HCT116 (cell line): ENCODE data around the gene TBC1D2B. TPM values are rescaled to one million over a fixed set of nuclear protein-coding genes. Genes with fewer than 3 reads are reported as not detected.
"Not testable (repeated sequence)": the region's sequence is repeated elsewhere in the genome, so short reads cannot be mapped to it uniquely, and the experiment has no call there.

Experiments used
- ATAC-seq: fragments of 200-7000 bp; cut with Tn5 transposase; 2 replicates; pipeline ENCODE4 v1.9.1; 2020; ENCODE audit warnings: mild to moderate bottlenecking, moderate library complexity
- BruUV-seq: library from RNA; stranded (reverse); fragments of 400-500 nt; replicated peaks from 2 replicates; lab custom pipeline; 2021; lab: Mats Ljungman, UMichigan
- CTCF ChIA-PET: fragments of 300-600 bp; sonication (Branson Sonifier 250); formaldehyde crosslinking; loops from one replicate; lab custom pipeline; 2021; ENCODE audit warnings: antibody characterized with exemption; lab: Charles Lee
- POLR2A ChIA-PET: fragments of 300-600, 350-600 bp; sonication (Branson Sonifier 250); formaldehyde crosslinking; loops from one replicate; lab custom pipeline; 2021; ENCODE audit warnings: antibody characterized with exemption; lab: Charles Lee
- RAD21 ChIA-PET, 2 experiments: fragments of 300-600 bp; sonication (Branson Sonifier 250); formaldehyde crosslinking; loops; one replicate each; lab custom pipeline; 2023; ENCODE audit warnings: low total read pairs in 2 of 2; ENCODE audit not compliant: uncharacterized antibody in 2 of 2, unreplicated experiment in 2 of 2, low non-redundant PET in 1 of 2; lab: Charles Lee
- DNase-seq: peaks from one replicate; pipeline ENCODE4 v3.0.0-alpha.2; 2010; ENCODE audit warnings: low read depth, low spot score
- H2AFZ ChIP-seq: fragments of 200-600 bp; shearing (Covaris generic), sonication (generic); 2 replicates; pipeline ENCODE4 v1.6.1; 2017; ENCODE audit warnings: low read depth, mixed run types, mixed read lengths, antibody characterized with exemption, low read length; ENCODE audit not compliant: poor library complexity, severe bottlenecking
- H3K27ac ChIP-seq: 2 replicates; pipeline ENCODE4 v1.5.1; 2012; ENCODE audit warnings: low read depth, low read length
- H3K27me3 ChIP-seq: fragments of 200-600 bp; sonication (generic); 2 replicates; pipeline ENCODE4 v1.6.1; 2016; ENCODE audit warnings: mixed run types, low read length, mixed read lengths; ENCODE audit not compliant: insufficient read depth
- H3K36me3 ChIP-seq, 2 experiments: fragments of 200-500 bp in 1 of 2; fragments of 200-600 bp in 1 of 2; sonication (Bioruptor generic) in 1 of 2; sonication (generic) in 1 of 2; 2 replicates each; pipeline versions ENCODE4 v1.5.1 to v1.6.1; 2014 to 2016; ENCODE audit warnings: low read length in 2 of 2, inconsistent platforms in 1 of 2, mixed read lengths in 1 of 2, mixed run types in 1 of 2; ENCODE audit not compliant: insufficient read depth in 2 of 2, control insufficient read depth in 1 of 2
- H3K4me1 ChIP-seq, 2 experiments: fragments of 200-600 bp in 1 of 2; sonication (generic) in 1 of 2; 2 replicates each; pipeline versions ENCODE4 v1.5.1 to v1.6.1; 2012 to 2017; ENCODE audit warnings: low read length in 2 of 2, inconsistent platforms in 1 of 2, mild to moderate bottlenecking in 1 of 2, mixed read lengths in 1 of 2, mixed run types in 1 of 2, moderate library complexity in 1 of 2; ENCODE audit not compliant: insufficient read depth in 2 of 2, control insufficient read depth in 1 of 2
- H3K4me2 ChIP-seq: fragments of 200-600 bp; sonication (generic); 2 replicates; pipeline ENCODE4 v1.6.1; 2017; ENCODE audit warnings: mixed run types, low read length, mixed read lengths
- H3K4me3 ChIP-seq, 2 experiments: fragments of 200-600 bp in 1 of 2; sonication (generic) in 1 of 2; replicated peaks in 1 of 2; 2 replicates each; pipeline ENCODE4 v1.5.1; 2011 to 2016; ENCODE audit warnings: low read length in 2 of 2, control low read depth in 1 of 2, low read depth in 1 of 2, mild to moderate bottlenecking in 1 of 2, mixed read lengths in 1 of 2, mixed run types in 1 of 2
- H3K79me2 ChIP-seq: fragments of 200-600 bp; sonication (generic); 2 replicates; pipeline ENCODE4 v1.6.1; 2017; ENCODE audit warnings: mild to moderate bottlenecking, mixed run types, low read length, moderate library complexity, mixed read lengths; ENCODE audit not compliant: insufficient read depth
- H3K9ac ChIP-seq: fragments of 200-600 bp; sonication (generic); 2 replicates; pipeline ENCODE4 v1.6.1; 2016; ENCODE audit warnings: low read length, mixed read lengths
- H3K9me2 ChIP-seq: fragments of 200-600 bp; sonication (generic), shearing (Covaris generic); 2 replicates; pipeline ENCODE4 v1.6.1; 2017; ENCODE audit warnings: mixed run types, mild to moderate bottlenecking, moderate library complexity; ENCODE audit not compliant: insufficient read depth
- H3K9me3 ChIP-seq, 2 experiments: fragments of 200-500 bp in 1 of 2; fragments of 200-600 bp in 1 of 2; sonication (Bioruptor generic) in 1 of 2; sonication (generic) in 1 of 2; 2 replicates each; pipeline ENCODE4 v1.6.1; 2014 to 2017; ENCODE audit warnings: low read length in 2 of 2, mixed read lengths in 2 of 2, inconsistent platforms in 1 of 2, low read depth in 1 of 2, mild to moderate bottlenecking in 1 of 2, mixed run types in 1 of 2, moderate library complexity in 1 of 2; ENCODE audit not compliant: control insufficient read depth in 1 of 2, insufficient read depth in 1 of 2
- H4K20me1 ChIP-seq: fragments of 200-600 bp; sonication (generic), shearing (Covaris generic); 2 replicates; pipeline ENCODE4 v1.6.1; 2017; ENCODE audit warnings: mixed run types, mild to moderate bottlenecking, moderate library complexity; ENCODE audit not compliant: insufficient read depth
- intact Hi-C: fragments of 100-400 bp; cut with micrococcal nuclease; formaldehyde crosslinking; loops from 2 replicates; pipeline ENCODE4 v1.10.0; 2022
- total RNA-seq: library from RNA; stranded (reverse); gene quantifications from one replicate; pipeline ENCODE4 v1.2.1, GENCODE V29; 2021; ENCODE audit not compliant: unreplicated experiment

The TBC1D2B gene
- total RNA-seq, 1 experiment from 2014 or later: 16.6 TPM

GRCh38 chr15:77973273-77974097 is 104.0 kb downstream of the TBC1D2B start:
- H3K4me2 ChIP-seq, H3K9me3 ChIP-seq, RAD21 ChIA-PET, H3K4me3 ChIP-seq, H2AFZ ChIP-seq, POLR2A ChIA-PET, BruUV-seq, H4K20me1 ChIP-seq, CTCF ChIA-PET, ATAC-seq, H3K4me1 ChIP-seq, H3K9ac ChIP-seq, H3K9me2 ChIP-seq, H3K36me3 ChIP-seq, intact Hi-C loops, H3K27me3 ChIP-seq, H3K79me2 ChIP-seq, H3K27ac ChIP-seq, DNase-seq: not testable (repeated sequence)

- H2AFZ ChIP-seq, H3K4me1 ChIP-seq, H3K4me3 ChIP-seq, POLR2A ChIA-PET, H4K20me1 ChIP-seq, RAD21 ChIA-PET, H3K27ac ChIP-seq, H3K4me2 ChIP-seq, BruUV-seq, H3K9me3 ChIP-seq, DNase-seq, H3K9ac ChIP-seq, CTCF ChIA-PET, intact Hi-C loops, H3K36me3 ChIP-seq, H3K79me2 ChIP-seq, H3K9me2 ChIP-seq, ATAC-seq, H3K27me3 ChIP-seq: not testable (repeated sequence)
These were observed 104.8 kb downstream of the TBC1D2B start for GRCh38 chr15:77972706-77973105.

- BruUV-seq, H3K4me1 ChIP-seq, H3K9me3 ChIP-seq: not testable (repeated sequence)
These were observed 105.6 kb downstream of the TBC1D2B start for GRCh38 chr15:77971875-77972274.

GRCh38 chr15:77970813-77971360 is 106.6 kb downstream of the TBC1D2B start:
- H2AFZ ChIP-seq, CTCF ChIA-PET, H3K4me1 ChIP-seq, ATAC-seq, RAD21 ChIA-PET, H3K9ac ChIP-seq, DNase-seq, H4K20me1 ChIP-seq, H3K9me2 ChIP-seq, H3K27me3 ChIP-seq, H3K4me2 ChIP-seq, H3K9me3 ChIP-seq, H3K27ac ChIP-seq, BruUV-seq, H3K79me2 ChIP-seq, H3K4me3 ChIP-seq, H3K36me3 ChIP-seq, intact Hi-C loops, POLR2A ChIA-PET: not testable (repeated sequence)

More at GRCh38 chr15:77971875-77972274, 105.6 kb downstream of the TBC1D2B start:
- ATAC-seq, H3K9me2 ChIP-seq, H3K4me2 ChIP-seq, POLR2A ChIA-PET, H3K36me3 ChIP-seq, intact Hi-C loops, H2AFZ ChIP-seq, H3K79me2 ChIP-seq, H3K9ac ChIP-seq, H4K20me1 ChIP-seq, H3K27me3 ChIP-seq, H3K4me3 ChIP-seq, RAD21 ChIA-PET, H3K27ac ChIP-seq, CTCF ChIA-PET, DNase-seq: not testable (repeated sequence)
